Measurements from ENCODE around the gene RASIP1.
"Not testable (repeated sequence)": the region's sequence is repeated elsewhere in the genome, so short reads cannot be mapped to it uniquely, and the experiment has no call there.

The RASIP1 gene

GRCh38 chr19:48740164-48740972 lies at the start of gene RASIP1:
Gene RASIP1 (minus strand): TSS chr19:48740610. CDS start chr19:48740282, 328 bp downstream.
- no peak for DNase-seq (ENCODE audit: low read depth)

- DNase-seq (ENCODE audit: low read depth) = not testable (repeated sequence)
These were observed 46.9 kb upstream of the RASIP1 start for GRCh38 chr19:48787331-48787730.

GRCh38 chr19:48786422-48786821 lies 46.0 kb upstream of the RASIP1 start:
- not testable (repeated sequence) for DNase-seq (ENCODE audit: low read depth)

GRCh38 chr19:48784527-48784926 lies 44.1 kb upstream of the RASIP1 start:
- no peak for DNase-seq (ENCODE audit: low read depth)

- DNase-seq (ENCODE audit: low read depth) = no peak
These were observed 40.4 kb upstream of the RASIP1 start for GRCh38 chr19:48780631-48781391.

- DNase-seq (ENCODE audit: low read depth) = no peak
These were observed 39.2 kb upstream of the RASIP1 start for GRCh38 chr19:48779636-48780035.

GRCh38 chr19:48777720-48778119 lies 37.3 kb upstream of the RASIP1 start:
- DNase-seq (ENCODE audit: low read depth) = no peak

- no peak for DNase-seq (ENCODE audit: low read depth)
These were observed 36.7 kb upstream of the RASIP1 start for GRCh38 chr19:48777139-48777538.

- no peak for DNase-seq (ENCODE audit: low read depth)
These were observed 32.1 kb upstream of the RASIP1 start for GRCh38 chr19:48772503-48772953.

GRCh38 chr19:48770734-48771472 lies 30.5 kb upstream of the RASIP1 start:
- no peak for DNase-seq (ENCODE audit: low read depth)

GRCh38 chr19:48770266-48770665 lies 29.9 kb upstream of the RASIP1 start:
- DNase-seq (ENCODE audit: low read depth) = no peak

GRCh38 chr19:48768994-48769713 lies 28.7 kb upstream of the RASIP1 start:
- DNase-seq (ENCODE audit: low read depth) = no peak

GRCh38 chr19:48768171-48768753 lies 27.9 kb upstream of the RASIP1 start:
- not testable (repeated sequence) for DNase-seq (ENCODE audit: low read depth)

GRCh38 chr19:48765816-48766215 lies 25.4 kb upstream of the RASIP1 start:
- DNase-seq (ENCODE audit: low read depth) = not testable (repeated sequence)

GRCh38 chr19:48760504-48761205 lies 20.2 kb upstream of the RASIP1 start:
- DNase-seq (ENCODE audit: low read depth) = no peak

- DNase-seq (ENCODE audit: low read depth) = no peak
These were observed 17.3 kb upstream of the RASIP1 start for GRCh38 chr19:48757741-48758144.

GRCh38 chr19:48757089-48757675 lies 16.8 kb upstream of the RASIP1 start:
- DNase-seq (ENCODE audit: low read depth) = no peak

GRCh38 chr19:48756686-48757085 lies 16.3 kb upstream of the RASIP1 start:
- DNase-seq (ENCODE audit: low read depth) = no peak

GRCh38 chr19:48756212-48756611 lies 15.8 kb upstream of the RASIP1 start:
- no peak for DNase-seq (ENCODE audit: low read depth)

GRCh38 chr19:48755787-48756186 lies 15.4 kb upstream of the RASIP1 start:
- no peak for DNase-seq (ENCODE audit: low read depth)
